Measurements from ENCODE around the gene NRF1. TPM values are rescaled to one million over a fixed set of nuclear protein-coding genes. Genes with fewer than 3 reads are reported as not detected.

Gene NRF1
- total RNA-seq, 2 experiments from 2014 or later = 20.5 to 28.9 TPM

DNA sequence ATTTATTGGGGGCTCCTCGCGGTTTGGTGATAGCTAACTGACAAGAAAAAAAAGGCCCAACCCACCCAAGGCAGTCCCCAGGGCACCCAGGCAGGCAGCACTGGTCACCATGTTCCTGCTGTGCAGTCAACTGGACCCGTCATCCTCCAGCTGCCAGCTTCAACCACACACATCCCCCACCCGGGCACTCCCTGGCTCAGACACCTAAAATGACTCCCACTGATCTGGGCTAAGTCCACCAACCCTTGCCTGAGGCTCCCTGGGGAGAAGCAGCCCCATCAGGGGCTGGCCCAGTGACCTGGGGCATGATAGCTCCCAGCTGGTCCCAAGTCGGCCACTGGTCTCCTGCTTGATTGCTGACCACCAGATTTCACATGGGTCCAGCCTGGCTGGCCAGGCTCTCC, 161.8 kb downstream of the NRF1 start:
- Mint-ChIP-seq H3K36me3 (ENCODE audit: low read depth) (no peaks in the 10 kb centered on the region), H3K4me1 (no peaks in the 10 kb centered on the region), H3K9me3 (ENCODE audit: low read depth) (no peaks in the 10 kb centered on the region), H3K27me3 (peaks cover 17% of the 10 kb centered on the region), H3K4me3 (no peak overlapping the region), H3K27ac (no peak overlapping the region)
- DNase-seq (no peak), ATAC-seq (no peak)
- POLR2A ChIA-PET = no interaction called here
- intact Hi-C loops (cut with DNase I, micrococcal nuclease) = no loop called here
- CTCF ChIA-PET = interaction anchor here (0.6 to 1.3 kb wide), 4 partner anchors 36 to 711 kb away, joined by 3 to 4 read pairs (median 3); no protein-coding TSS in a partner anchor

DNA sequence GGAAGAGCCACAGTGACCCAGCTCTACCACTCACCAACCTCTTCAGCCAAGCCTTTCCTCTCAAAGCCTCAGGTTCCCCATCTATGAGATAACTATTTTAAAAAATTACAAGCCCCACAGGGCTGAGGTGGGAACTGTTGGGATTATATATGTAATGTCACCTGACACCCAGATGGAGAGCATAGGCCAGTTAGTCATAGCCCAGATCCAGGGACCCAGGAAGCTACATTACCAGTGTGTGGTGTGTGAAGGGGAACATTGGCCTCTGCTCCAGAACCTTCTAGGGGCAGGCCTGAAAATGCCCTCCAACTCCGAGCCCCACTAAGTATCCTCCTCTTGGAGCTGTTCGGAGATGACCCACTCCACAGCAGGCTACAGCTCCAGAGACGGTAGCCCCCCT, 162.4 kb downstream of the NRF1 start:
- CTCF ChIA-PET = interaction anchor here (0.9 to 1.3 kb wide), 3 partner anchors 11 to 240 kb away, joined by 3 to 4 read pairs (median 4); no protein-coding TSS in a partner anchor
- ATAC-seq (no peak), DNase-seq (no peak)
- Mint-ChIP-seq H3K27me3 (peaks cover 20% of the 10 kb centered on the region), H3K9me3 (ENCODE audit: low read depth) (no peaks in the 10 kb centered on the region), H3K4me1 (no peaks in the 10 kb centered on the region), H3K4me3 (no peak overlapping the region), H3K36me3 (ENCODE audit: low read depth) (no peaks in the 10 kb centered on the region), H3K27ac (no peak overlapping the region)
- POLR2A ChIA-PET = interaction anchor here (0.6 kb wide), 1 partner anchor 1016 kb away, joined by 4 read pairs; no protein-coding TSS in a partner anchor
- intact Hi-C loops (cut with DNase I, micrococcal nuclease) = no loop called here

DNA sequence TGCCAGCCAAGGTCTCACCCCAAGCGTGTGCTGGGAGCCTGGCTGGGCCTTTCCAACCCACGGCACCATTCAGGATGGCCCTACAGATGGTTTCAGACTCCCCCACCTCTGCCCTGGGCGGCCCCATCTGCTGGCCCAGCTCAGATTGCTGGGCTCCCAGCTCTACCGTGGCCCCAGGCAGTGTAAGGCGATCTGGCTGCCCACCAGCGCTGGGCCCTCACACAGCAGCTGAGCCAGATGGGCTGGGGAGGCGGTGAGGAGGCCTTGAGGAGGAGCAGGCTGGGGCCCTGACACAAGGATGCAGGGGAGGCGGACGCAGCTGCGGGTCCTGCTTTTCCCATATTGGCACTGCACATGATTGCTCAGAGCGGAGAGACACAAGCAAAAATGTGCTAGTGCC, 162.8 kb downstream of the NRF1 start:
- ATAC-seq = no peak
- Mint-ChIP-seq H3K4me1 (no peaks in the 10 kb centered on the region), H3K9me3 (ENCODE audit: low read depth) (no peaks in the 10 kb centered on the region), H3K4me3 (no peak overlapping the region), H3K36me3 (ENCODE audit: low read depth) (no peaks in the 10 kb centered on the region), H3K27ac (no peak overlapping the region), H3K27me3 (peaks cover 22% of the 10 kb centered on the region)
- POLR2A ChIA-PET = interaction anchor here (0.6 kb wide), 1 partner anchor 1017 kb away, joined by 4 read pairs; no protein-coding TSS in a partner anchor
- CTCF ChIA-PET = interaction anchor here (0.9 kb wide), 1 partner anchor 11 kb away, joined by 4 read pairs; no protein-coding TSS in a partner anchor
- intact Hi-C loops (cut with DNase I, micrococcal nuclease) = no loop called here
- DNase-seq = no peak

DNA sequence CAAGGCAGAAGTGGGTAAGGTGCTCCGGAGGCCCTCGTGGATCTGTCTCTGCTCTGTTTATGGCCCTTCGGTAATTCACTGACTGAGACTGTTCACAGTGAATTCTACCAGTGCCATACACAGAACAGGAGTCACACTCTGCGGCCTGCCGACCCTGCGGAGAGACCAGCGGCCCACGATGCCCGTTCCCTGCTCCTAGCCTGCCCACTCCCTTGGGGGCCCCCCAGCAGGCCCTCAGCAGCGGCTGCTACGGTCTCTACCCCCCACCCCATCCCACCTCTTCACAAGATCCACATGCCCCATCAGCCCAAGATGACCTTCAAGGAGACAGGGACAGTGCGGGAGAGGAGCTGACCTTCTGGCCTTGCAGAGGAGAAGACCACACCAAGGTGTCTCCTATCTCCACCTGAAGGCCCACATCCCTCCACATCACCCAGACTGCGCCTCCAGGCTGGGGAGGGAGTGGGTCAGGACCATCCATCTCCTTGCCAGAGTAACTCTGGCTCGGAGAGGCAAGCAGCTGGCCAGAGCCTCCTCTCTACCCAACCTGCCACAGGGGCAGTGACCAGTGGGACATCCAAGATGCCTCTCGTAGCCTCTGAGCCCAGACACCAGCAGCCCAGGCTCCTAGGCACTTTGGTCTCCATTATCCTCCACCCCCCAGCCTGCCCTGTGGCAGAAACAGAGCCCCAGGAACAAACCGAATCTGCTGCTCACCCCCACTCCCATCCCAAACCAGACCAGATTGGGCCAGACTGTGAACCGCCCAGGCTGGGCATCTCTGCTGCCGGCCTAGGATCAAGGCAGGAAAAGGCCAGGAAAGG, 163.6 kb downstream of the NRF1 start:
- no peak overlapping the region for H3K27ac Mint-ChIP-seq
- intact Hi-C loops (cut with DNase I, micrococcal nuclease) = no loop called here
- POLR2A ChIA-PET = no interaction called here
- H3K27me3 Mint-ChIP-seq = peaks cover 22% of the 10 kb centered on the region
- H3K4me3 Mint-ChIP-seq = no peak overlapping the region
- no peaks in the 10 kb centered on the region for H3K9me3 Mint-ChIP-seq (ENCODE audit: low read depth)
- CTCF ChIA-PET = no interaction called here
- DNase-seq (no peak), ATAC-seq (no peak)
- no peaks in the 10 kb centered on the region for H3K36me3 Mint-ChIP-seq (ENCODE audit: low read depth)
- H3K4me1 Mint-ChIP-seq = no peaks in the 10 kb centered on the region

DNA sequence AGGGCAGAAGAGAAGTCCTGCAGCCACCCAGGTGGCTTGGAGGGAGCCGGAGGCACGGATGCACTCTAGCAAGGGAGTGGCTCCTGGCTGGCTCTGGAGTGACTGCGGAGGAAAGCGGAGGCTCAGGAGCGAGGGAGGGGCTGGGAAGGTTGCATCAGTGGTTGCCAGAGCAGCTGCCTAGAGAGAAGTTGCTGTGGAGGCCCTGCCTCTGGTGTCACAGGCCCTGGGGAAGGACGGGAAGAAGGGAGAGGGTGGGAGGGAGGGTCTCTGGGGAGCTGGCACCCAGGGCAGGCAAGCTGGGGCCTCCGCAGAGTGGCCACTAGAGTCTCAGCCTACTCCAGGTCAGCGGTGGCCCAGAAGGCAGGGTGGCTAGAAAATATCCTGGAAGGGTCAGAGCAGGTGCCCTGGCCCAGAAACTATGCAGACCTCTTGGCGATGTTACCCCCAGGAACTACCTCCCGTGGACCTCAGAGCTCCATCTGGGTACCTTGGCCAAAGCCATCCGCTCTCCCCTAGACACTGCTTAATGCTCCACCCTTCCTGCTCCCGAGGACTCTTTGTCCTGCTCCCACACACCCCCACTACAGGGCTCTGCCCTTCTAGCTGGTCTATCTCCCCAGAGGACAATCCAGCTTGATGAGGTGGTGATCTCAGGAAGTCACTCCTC, 164.3 kb downstream of the NRF1 start:
- Mint-ChIP-seq H3K4me1 (no peaks in the 10 kb centered on the region), H3K4me3 (no peak overlapping the region), H3K27me3 (peaks cover 22% of the 10 kb centered on the region), H3K36me3 (ENCODE audit: low read depth) (no peaks in the 10 kb centered on the region), H3K27ac (no peak overlapping the region), H3K9me3 (ENCODE audit: low read depth) (no peaks in the 10 kb centered on the region)
- intact Hi-C loops (cut with DNase I, micrococcal nuclease) = no loop called here
- ATAC-seq (no peak), DNase-seq (no peak)
- POLR2A ChIA-PET = no interaction called here
- CTCF ChIA-PET = interaction anchor here (0.6 kb wide), 1 partner anchor 775 kb away, joined by 3 read pairs; no protein-coding TSS in a partner anchor

DNA sequence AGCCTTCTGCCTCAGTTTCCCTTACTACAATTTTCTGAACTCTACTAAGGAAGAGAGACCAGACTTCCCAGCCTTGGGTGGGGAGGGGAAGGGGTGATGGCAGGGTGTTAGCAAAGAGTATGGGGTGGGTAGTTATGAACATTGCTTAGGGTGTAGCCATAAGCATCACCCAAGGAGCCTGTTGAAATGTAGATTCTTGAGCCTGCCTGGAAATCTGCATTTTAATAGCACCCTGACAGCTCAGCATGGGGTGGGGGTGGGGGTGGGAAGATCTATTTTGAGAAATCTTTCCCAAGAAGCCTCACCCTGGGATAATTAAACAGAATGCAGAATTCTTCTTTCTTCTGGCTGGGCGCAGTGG, 164.8 kb downstream of the NRF1 start:
- H3K36me3 Mint-ChIP-seq (ENCODE audit: low read depth) = no peaks in the 10 kb centered on the region
- POLR2A ChIA-PET = no interaction called here
- CTCF ChIA-PET = interaction anchor here (0.6 kb wide), 1 partner anchor 774 kb away, joined by 3 read pairs; no protein-coding TSS in a partner anchor

DNA sequence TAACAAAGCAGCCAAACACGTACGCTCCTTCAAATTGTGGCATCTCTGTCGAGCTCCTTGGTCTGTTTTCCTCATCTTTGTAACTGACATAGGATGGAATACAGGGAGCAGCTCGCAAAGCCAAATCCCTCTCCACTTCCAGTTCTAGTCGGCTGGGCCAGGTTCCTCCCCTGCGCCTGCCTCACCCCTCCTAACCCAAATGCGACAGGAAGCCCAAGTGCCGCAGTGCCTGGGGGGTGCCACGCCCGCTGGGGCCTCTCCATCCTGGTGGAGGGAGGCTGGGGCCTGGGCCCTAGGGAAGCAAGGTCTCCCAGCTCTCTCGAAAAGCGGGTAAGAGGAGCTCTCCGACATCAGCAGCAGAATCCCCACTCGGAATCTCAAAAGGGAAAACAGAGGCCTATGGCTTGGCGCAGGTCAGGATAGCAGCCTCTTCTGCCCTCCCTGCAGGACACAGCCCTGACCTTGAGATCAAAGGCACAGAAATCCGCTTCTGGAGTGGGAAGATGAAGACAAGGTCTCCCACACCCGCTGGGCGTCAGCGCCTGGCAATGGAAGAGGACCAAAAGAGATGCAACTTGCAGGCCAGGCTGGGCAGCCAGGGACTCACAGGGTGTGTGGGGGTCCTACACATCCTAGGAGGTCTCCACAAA, 165.8 kb downstream of the NRF1 start:
- POLR2A ChIA-PET = no interaction called here
- H3K9me3 Mint-ChIP-seq (ENCODE audit: low read depth) = no peaks in the 10 kb centered on the region

More for the DNA sequence above, 164.8 kb downstream of the NRF1 start:
- no peak for DNase-seq
- H3K4me1 Mint-ChIP-seq = peaks cover 4% of the 10 kb centered on the region
- ATAC-seq = no peak
- no peak overlapping the region for H3K27ac Mint-ChIP-seq
- intact Hi-C loops (cut with DNase I, micrococcal nuclease) = no loop called here
- H3K9me3 Mint-ChIP-seq (ENCODE audit: low read depth) = no peaks in the 10 kb centered on the region
- H3K4me3 Mint-ChIP-seq = no peak overlapping the region
- H3K27me3 Mint-ChIP-seq = peaks cover 27% of the 10 kb centered on the region

DNA sequence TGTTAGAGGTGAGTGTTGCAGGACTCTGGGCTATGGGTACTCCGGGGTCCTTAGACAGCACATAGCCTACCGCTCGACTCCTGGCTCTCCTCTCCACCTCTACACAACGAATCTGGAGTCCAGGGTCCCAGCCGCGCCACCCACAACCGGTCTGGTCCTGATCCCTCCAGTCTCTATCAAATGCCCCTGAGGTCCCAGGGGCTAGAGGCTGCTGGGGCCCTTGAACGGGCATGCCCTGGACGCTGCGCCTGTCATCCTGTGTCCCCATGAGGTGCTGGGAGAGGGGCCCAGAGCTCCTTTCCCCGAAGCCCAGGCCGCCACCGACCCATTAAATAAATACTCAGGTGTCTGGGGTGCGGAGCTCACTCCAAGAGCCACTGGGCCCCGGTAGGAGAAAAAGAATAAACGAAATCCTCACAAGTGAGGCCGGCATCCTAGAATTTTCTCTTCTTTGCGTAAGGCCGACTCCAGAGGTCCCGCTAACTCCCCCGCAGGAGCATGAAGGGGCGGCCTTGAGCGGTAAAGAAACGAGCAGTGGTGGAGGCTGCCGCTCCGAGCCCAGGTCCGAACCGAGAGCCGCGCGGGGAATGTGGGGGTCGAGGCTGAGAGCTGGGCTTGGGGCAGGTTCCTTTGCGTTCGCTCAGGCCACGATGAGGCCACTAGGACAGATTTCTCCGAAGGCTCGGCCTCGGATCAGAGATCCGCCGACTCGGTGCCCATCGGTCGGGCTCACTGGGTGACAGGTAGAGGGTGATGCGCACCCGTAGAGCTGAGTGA, 166.7 kb downstream of the NRF1 start:
- ATAC-seq (no peak), DNase-seq (peak; percentile 15)
- peaks cover 17% of the 10 kb centered on the region for H3K4me1 Mint-ChIP-seq
- no peaks in the 10 kb centered on the region for H3K9me3 Mint-ChIP-seq (ENCODE audit: low read depth)
- intact Hi-C loops (cut with DNase I, micrococcal nuclease) = no loop called here
- H3K4me3 Mint-ChIP-seq = peak overlapping the region; percentile 8
- H3K27me3 Mint-ChIP-seq = peaks cover 43% of the 10 kb centered on the region
- ChIA-PET POLR2A (no interaction called here), CTCF (interaction anchor here (0.7 to 1.4 kb wide), 5 partner anchors 11 to 411 kb away, joined by 3 to 6 read pairs (median 3); no protein-coding TSS in a partner anchor)
- no peaks in the 10 kb centered on the region for H3K36me3 Mint-ChIP-seq (ENCODE audit: low read depth)
- no peak overlapping the region for H3K27ac Mint-ChIP-seq

More for the DNA sequence above, 165.8 kb downstream of the NRF1 start:
- Mint-ChIP-seq H3K27ac (no peak overlapping the region), H3K4me3 (no peak overlapping the region), H3K4me1 (peaks cover 10% of the 10 kb centered on the region), H3K36me3 (ENCODE audit: low read depth) (no peaks in the 10 kb centered on the region), H3K27me3 (peaks cover 34% of the 10 kb centered on the region)
- intact Hi-C loops (cut with DNase I, micrococcal nuclease) = no loop called here
- no peak for DNase-seq
- ATAC-seq = no peak
- CTCF ChIA-PET = interaction anchor here (0.6 to 1.0 kb wide), 2 partner anchors 52 to 114 kb away, joined by 3 to 6 read pairs; no protein-coding TSS in a partner anchor

DNA sequence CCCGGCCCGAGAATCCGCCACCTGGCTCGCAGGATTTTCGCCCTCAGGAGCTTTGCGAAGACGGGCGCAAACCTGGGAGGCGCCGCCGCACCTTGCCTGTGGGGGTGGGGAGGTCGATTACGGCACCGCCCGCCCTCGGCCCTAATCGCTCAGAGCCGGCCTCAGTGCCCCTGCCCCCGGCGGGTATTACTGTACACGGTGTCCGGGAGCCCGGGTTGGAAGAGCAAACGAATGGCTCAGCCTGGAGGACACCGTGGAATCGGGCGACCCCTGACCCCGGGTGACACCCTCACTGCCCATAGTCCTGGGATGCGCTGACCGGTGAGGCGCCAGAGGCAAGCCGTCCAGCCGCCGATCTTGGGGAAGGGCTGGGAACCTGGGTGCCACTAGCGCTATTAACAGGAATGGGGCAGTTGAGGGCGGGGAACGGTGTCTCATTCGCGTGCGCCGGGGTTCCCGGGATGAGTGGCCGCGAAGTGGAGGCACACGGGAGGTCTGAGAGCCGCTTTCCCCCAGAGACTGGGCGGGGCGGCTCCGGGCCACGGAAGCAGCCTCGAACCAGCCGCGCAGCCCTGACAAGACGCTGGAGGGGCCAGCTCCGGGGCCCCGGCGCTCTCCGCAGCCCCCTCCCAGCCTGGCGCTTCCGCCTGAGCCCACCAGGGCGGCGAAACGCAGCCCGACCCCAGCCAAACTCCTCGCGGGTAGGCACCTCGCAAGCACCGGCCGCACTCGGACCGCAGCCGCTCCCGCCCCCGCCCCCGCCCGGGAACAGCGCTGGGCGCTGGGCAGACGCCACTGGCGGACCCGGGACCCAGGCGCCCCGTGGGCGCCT, 167.5 kb downstream of the NRF1 start:
- peak; percentile 43 for DNase-seq

DNA sequence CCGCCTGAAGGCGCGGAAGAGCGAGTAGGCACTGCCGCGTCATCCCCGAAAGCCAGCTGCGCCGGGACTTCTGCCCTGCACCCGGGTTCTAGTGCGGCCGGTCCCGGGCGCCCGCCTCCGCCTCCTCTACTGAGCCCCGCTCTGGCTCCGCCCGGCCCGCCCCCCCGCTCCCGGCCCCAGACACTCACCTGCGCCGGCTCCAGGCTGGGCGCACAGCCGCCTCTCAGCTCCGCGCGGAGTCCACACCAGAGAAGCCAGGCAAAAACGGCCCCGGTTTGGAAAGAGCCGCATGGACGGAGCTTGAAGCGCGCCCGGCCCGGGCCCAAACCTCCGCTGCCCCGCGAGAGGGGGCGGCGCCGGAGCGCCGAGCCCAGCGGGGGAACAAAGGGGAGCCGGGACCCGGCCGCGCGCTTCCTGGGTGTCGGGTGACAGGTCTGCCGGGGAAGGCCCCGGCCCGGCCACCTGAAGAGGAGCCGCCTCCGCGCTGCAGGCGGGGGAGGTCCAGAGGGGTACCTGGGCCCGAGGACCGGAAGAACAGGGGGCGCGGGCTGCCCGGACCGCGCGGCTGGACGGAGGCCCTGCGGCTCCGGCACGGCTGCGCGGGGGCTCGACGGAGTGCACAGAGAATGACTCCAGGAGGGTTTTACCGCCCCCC, 168.2 kb downstream of the NRF1 start:
- Mint-ChIP-seq H3K27ac (no peak overlapping the region), H3K27me3 (peaks cover 51% of the 10 kb centered on the region), H3K9me3 (ENCODE audit: low read depth) (no peaks in the 10 kb centered on the region), H3K4me1 (peaks cover 27% of the 10 kb centered on the region), H3K36me3 (ENCODE audit: low read depth) (no peaks in the 10 kb centered on the region), H3K4me3 (no peak overlapping the region)
- DNase-seq (peak; percentile 66), ATAC-seq (peak; percentile 41)
- intact Hi-C loops (cut with DNase I, micrococcal nuclease) = loop anchor here (1.0 to 10.0 kb wide), 8 partner anchors 45 to 955 kb away; partner anchors contain the start of genes AHCYL2 (in 1 of the 2), KLF14 (in 1 of the 2), SMKR1 (in 1 of the 2) and STRIP2 (in 1 of the 2)
- CTCF ChIA-PET = interaction anchor here (0.5 to 1.5 kb wide), 3 partner anchors 8 to 831 kb away, joined by 3 read pairs; no protein-coding TSS in a partner anchor
- POLR2A ChIA-PET = no interaction called here

More for the DNA sequence above, 167.5 kb downstream of the NRF1 start:
- Mint-ChIP-seq H3K27me3 (peaks cover 48% of the 10 kb centered on the region), H3K9me3 (ENCODE audit: low read depth) (no peaks in the 10 kb centered on the region), H3K4me1 (peaks cover 23% of the 10 kb centered on the region), H3K27ac (no peak overlapping the region), H3K4me3 (peak overlapping the region; percentile 44), H3K36me3 (ENCODE audit: low read depth) (no peaks in the 10 kb centered on the region)
- ChIA-PET POLR2A (no interaction called here), CTCF (interaction anchor here (0.5 to 1.4 kb wide), 5 partner anchors 11 to 830 kb away, joined by 3 to 4 read pairs (median 3); no protein-coding TSS in a partner anchor)
- ATAC-seq = no peak
- intact Hi-C loops (cut with DNase I, micrococcal nuclease) = no loop called here
